Keratinocyte (primary cell): Measurements from ENCODE around the gene ACADSB.

Experiments
- CTCF ChIP-seq, 3 experiments: IDR thresholded peaks in 1 of 3; conservative IDR thresholded peaks in 1 of 3; optimal IDR thresholded peaks in 1 of 3; 2 replicates in 2 of 3; 3 replicates in 1 of 3; pipeline versions ENCODE3 to v1.5.1; 2011; ENCODE audit warnings: low read length in 3 of 3, mild to moderate bottlenecking in 3 of 3, moderate library complexity in 2 of 3, control low read depth in 1 of 3, inconsistent platforms in 1 of 3; ENCODE audit not compliant: insufficient read depth in 2 of 3; ENCODE audit errors: extremely low read depth in 1 of 3
- EZH2 ChIP-seq: IDR thresholded peaks from one replicate; pipeline ENCODE4 v1.6.1; 2012; ENCODE audit warnings: inconsistent platforms, mild to moderate bottlenecking, low read length, moderate library complexity

- TF ChIP-seq CTCF (optimal IDR thresholded peaks at IDR 0.05 in 1 of 3, IDR thresholded peaks at IDR 0.05 in 1 of 3, conservative IDR thresholded peaks at IDR 0.05 in 1 of 3; ENCODE audit: extremely low read depth in 1 of 3, insufficient read depth in 2 of 3, low read length in 3 of 3) = no peak
- no peak for TF ChIP-seq EZH2
Observed at GRCh38 chr10:123087348-123087747, 78.5 kb downstream of the ACADSB start.
